HK-2 (cell line): ENCODE results near the gene RAD51D.
"Not testable (repeated sequence)": the region's sequence is repeated elsewhere in the genome, so short reads cannot be mapped to it uniquely, and the experiment has no call there.

Experiments used
- DNase-seq: peaks from one replicate; pipeline ENCODE4 v3.0.0-alpha.2; 2018; ENCODE audit not compliant: unreplicated experiment

The RAD51D gene

DNA sequence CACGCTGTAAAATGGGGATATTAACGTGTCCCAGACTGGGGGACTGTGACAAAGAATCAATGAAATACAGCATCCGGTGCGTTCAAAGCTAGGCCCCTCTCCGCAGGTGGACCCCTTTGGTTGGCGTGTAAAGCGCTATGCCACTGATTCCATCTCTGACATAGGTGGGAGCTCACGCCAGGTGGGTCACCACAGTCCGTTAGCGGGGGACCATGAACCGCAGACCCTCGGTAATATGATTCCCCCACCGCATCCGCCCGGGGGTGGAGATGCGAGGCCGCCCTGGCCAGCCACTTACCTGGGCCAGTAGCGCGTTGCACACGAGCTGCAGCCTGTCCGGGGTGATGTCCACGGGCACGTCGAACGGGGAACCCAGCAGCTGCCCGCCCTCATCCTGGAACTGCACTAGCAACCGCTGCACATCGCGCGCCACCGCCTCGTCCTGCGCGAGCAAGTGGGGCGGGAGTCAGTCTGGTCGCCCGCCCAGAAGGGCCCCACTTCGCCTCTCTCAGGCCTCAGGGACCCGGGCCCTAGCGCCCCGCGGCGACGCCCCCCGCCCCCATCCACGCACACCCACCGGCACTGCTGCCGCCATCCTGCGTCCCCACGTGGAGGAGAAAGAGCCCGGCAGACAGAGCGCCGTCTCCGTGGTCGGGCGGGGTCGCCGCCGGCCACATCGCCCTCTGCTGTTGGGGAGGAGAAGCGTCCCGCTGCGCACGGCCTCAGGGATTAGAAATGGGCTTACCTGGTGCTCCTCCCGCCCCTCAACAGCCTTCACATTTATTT lies 22.2 kb upstream of the RAD51D start, which contains the start of gene NLE1:
TSS of gene NLE1 (minus strand) at position 623 of the 786 bp plus-strand sequence. CDS start at position 595, 28 bp downstream.
- peak; percentile 87 for DNase-seq

DNA sequence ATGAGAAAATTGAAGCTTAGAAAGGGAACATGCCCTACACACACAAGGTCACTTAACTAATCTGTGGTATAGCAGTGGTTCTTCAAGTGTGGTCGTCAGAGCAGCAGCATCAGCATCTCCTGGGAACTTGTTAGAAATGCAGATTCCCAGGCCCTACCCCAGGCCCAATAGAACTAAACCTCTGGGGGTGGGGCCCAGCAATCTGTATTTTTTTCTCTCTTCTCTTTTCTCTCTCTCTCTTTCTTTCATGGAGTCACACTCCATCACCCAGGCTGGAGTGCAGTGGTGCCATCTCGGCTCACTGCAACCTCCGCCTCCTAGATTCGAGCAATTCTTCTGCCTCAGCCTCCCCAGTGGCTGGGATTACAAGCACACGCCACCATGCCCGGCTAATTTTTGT lies 18.6 kb upstream of the RAD51D start:
- no peak for DNase-seq

DNA sequence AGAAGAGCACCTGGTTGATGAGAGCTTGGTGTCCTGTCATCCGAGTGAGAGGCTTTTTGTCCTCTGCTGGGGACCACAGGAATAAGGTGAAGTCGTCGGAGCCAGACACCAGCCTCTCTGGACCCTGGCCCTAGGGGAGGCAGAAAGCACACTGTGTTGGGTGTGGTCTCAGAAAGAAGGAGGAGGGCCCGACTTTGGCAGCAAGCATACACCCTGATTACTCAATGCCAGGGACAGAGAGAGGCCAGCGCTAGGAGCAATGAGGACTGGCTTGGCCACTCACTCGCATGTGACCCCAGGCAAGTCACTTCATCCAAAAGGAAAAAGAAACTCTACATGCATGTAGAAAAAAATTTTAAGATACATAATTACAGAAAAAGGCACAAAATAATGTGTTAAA lies 15.7 kb upstream of the RAD51D start:
- no peak for DNase-seq

DNA sequence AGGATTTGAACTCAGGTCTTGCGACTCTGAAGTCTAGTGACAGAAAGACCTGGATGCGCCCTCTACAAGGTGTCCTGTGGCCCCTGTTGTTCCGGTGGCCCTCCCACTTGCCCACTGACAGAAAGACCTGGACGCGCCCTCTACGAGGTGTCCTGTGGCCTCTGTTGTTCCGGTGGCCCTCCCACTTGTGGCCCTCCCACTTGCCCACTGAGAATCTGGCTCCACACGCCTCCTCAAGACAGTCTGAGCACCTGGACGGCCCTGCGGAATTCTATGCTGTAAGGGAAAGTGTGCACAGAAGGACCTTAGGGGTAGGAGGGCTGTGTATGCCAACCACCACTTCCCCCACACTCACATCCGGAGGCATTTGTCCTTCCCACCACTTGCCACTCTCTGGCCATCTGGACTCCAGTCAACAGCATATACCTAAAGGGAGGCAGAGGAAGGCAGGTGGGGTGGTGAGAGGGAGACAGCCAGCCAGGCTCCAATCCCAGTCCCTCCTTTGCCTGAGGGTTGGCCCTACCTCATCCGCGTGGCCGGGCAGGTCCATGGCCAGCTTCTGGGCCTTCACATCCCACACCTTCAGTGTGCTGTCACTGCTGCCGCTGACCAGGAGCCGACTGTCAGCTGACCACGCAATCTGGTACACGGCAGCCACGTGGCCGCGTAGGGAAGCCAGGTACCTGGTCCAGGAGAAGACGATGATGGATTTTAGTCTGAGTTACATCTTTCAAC lies 13.3 kb upstream of the RAD51D start:
- DNase-seq = no peak

GRCh38 chr17:35132099-35132498 lies 12.4 kb upstream of the RAD51D start:
- no peak for DNase-seq

DNA sequence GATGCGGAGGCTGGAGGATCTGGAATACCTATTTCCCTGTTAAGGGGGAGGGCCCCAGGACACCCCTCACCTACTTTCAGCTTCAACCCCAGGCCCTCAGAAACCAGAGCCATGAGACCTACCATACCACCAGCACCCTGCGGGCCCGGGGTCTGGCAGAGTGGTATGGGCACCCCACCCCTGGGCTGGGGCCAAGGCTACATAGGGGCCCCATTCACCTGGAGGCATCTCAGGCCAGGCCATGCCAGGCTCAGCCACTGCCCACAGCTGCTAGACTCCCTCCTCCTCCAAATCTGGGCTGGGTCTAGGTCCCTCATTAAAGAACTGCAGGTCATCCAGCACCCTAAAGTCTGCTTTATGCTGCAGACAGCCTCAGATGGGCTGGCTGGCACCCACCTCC lies 10.7 kb upstream of the RAD51D start:
- no peak for DNase-seq

DNA sequence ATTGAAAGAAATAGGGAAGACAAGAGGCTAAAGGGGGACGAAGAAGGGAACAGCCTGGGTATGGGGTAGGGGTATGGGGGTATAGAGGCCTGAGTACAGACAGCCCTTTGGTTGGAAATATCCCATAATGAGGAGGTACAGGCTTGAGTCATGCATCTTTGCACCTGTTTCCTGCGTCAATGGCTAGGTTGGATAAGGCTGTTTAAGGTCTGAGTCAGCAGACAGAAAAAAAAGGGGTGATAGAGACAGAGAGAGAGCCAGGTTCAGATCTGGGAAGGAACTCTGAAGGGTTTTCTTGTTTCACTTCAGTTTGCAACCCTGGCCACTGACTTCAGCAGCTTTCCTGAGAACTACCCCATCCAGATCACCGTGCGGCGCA lies 10.3 kb upstream of the RAD51D start:
- DNase-seq = no peak

GRCh38 chr17:35129154-35129972 lies 9.7 kb upstream of the RAD51D start:
- no peak for DNase-seq

- no peak for DNase-seq
Observed at GRCh38 chr17:35127751-35128514, 8.3 kb upstream of the RAD51D start.

DNA sequence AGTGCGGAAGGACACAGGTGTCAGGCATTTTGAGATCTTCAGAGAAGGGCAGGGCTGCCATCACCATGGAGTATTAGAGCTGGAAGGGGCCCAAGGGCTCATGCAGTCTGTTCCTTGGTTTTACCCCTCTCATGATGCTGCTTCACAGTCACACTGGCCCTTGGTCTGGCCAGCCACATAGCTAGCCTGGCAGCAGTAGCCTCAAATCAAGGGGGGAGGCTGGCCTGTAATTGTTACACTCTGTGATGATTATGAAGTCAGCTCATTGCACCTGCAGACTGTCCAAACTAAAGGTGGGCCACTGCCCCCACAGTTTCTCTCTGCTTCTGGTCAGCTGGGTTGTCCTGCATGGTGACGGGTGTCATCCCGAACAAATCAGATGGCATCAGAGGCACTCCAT lies 1.7 kb upstream of the RAD51D start, which contains the start of gene FNDC8:
TSS of gene FNDC8 (plus strand) at position 301 of the 400 bp plus-strand sequence. CDS start at position 380, 79 bp downstream.
- no peak for DNase-seq

DNA sequence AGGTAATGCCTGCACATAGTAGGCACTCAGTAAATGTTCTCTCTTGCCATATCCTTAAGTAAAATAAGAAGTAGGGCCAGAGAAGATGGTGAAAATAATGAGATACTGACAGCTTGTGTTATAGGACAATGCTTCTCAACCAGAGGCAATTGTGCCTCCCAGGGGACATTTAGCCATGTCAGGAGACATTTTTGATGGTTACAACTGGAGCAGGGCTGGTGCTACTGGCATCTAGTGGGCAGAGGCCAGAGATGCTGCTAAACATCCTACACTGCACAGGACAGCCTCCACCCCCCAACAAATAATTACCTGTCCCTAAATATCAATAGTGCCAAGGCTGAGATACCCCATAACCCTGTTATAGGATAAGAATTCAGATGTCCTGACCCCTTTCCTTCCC lies 1.7 kb downstream of the RAD51D start:
- DNase-seq = no peak

GRCh38 chr17:35116845-35117244 lies 2.8 kb downstream of the RAD51D start:
- DNase-seq = no peak

DNA sequence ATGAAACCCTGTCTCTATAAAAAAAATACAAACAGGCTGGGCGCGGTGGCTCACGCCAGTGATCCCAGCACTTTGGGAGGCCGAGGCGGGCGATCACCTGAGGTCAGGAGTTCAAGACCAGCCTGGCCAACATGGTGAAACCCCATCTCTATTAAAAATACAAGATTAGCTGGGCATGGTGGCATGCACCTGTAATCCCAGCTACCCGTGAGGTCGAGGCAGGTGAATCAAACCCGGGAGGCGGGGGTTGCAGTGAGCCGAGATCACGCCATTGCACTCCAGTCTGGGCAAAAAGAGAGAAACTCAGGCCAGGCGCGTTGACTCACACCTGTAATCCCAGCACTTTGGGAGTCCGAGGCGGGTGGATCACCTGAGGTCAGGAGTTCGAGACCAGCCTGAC lies 8.9 kb downstream of the RAD51D start:
- not testable (repeated sequence) for DNase-seq

GRCh38 chr17:35104844-35105450 lies 14.7 kb downstream of the RAD51D start:
- DNase-seq = no peak

- DNase-seq = peak; percentile 46
Observed at GRCh38 chr17:35103271-35103670, 16.4 kb downstream of the RAD51D start.

- no peak for DNase-seq
Observed at GRCh38 chr17:35101725-35102124, 17.9 kb downstream of the RAD51D start.

DNA sequence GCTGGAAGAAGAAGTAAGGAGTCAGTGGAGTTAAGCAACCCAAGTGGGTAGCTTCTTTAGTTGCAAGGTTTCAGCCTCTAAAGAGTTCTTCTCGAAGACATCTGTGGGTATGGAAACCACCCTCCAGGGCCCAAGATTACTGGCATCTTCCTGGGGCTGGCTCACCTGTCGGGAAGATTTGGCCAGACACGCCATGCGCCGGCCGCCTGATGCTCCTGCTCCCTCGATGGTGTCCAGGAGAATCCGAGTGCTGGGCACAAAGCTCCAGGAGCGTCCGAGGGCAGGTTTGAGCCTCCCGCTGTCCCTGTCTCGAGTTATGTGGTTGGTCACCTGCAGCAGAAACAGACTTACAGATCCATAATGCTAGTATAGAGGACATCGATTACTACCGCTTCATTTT lies 18.6 kb downstream of the RAD51D start:
- DNase-seq = no peak

DNA sequence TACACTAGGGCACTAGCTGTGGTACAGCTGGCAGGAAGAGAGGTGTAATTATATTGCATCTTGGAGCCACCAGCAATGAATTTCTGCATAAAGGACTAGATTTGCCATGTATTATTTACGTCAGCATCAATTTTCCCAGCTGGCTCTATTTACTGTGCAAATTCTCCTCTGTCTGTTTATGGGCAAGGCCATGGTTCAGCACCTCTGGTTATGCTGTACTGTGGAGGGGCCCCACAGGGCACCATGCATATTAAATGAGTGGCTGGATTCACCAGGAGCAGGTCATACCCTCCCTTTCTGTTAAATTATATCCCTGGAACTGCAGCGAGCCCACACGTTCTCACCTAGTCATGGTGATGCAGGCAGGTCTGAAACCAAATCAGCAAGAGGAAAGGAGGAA lies 19.8 kb downstream of the RAD51D start:
- DNase-seq = no peak

GRCh38 chr17:35097776-35098175 lies 21.9 kb downstream of the RAD51D start:
- DNase-seq = no peak

DNA sequence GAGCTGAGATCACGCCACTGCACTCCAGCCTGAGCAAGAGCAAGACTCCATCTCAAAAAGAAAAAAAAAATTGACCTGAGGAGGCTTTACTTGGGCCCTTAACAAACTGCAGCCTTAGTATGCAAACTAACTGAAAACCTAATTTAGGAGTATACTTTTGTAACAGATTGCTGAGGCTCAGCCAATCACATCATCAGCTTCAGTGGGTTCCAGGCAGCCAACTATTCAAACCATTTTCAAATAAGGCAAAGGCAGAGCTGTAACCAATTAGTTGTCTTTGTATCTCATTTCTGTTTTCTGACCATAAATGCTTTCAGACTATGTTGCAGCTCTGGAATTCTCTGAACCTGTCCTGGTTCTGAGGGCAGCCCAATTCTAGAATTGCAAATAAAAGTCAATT lies 23.9 kb downstream of the RAD51D start:
- DNase-seq = no peak

DNA sequence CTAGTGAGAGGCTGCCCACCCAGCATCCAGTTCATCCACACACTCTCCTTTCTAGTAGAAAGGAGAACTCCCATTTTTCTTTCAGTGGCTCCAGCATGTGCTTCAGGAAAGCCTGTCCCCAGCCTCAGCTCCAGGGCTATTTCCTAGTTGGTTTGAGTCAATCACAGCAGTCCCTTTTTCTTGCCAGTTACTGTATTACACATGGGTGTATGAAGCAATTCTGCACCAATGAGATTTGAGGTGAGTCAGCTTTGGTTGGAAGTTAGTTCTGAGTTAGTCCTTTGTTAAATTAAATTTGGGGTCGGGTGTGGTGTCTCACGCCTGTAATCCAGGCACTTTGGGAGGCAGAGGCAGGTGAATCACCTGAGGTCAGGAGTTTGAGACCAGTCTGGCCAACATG lies 24.8 kb downstream of the RAD51D start:
- peak; percentile 39 for DNase-seq
